Vagina (tissue), 2 donors: ENCODE results near the gene GPR171.

Source experiments
- CTCF ChIP-seq, 3 experiments: fragments of 450-650 bp in 2 of 3; fragments of 200-600 bp in 1 of 3; sonication (generic) in 1 of 3; IDR thresholded peaks; one replicate each; pipeline ENCODE4 v1.5.1; 2017 to 2019; ENCODE audit warnings: antibody characterized with exemption in 3 of 3, mild to moderate bottlenecking in 2 of 3, moderate library complexity in 2 of 3
- POLR2A ChIP-seq, 2 donors: fragments of 450-650 bp; IDR thresholded peaks; one replicate each; pipeline ENCODE4 v1.6.1; 2017; ENCODE audit warnings: antibody characterized with exemption in 2 of 2, mild to moderate bottlenecking in 2 of 2, moderate library complexity in 2 of 2

- no peak for TF ChIP-seq CTCF (IDR thresholded peaks at IDR 0.05)
- no peak for TF ChIP-seq POLR2A (IDR thresholded peaks at IDR 0.05)
Observed at GRCh38 chr3:151154566-151154965, 48.5 kb downstream of the GPR171 start.
